RPMI8226 (cell line): ENCODE results near the gene ASMTL.
"Not testable (repeated sequence)": the region's sequence is repeated elsewhere in the genome, so short reads cannot be mapped to it uniquely, and the experiment has no call there.

Source experiments
- DNase-seq: peaks from one replicate; pipeline ENCODE4 v3.0.0-alpha.2; 2015

The ASMTL gene

GRCh38 chrX:1433646-1434357, 18.9 kb downstream of the ASMTL start:
- no peak for DNase-seq

GRCh38 chrX:1430451-1430850, 22.3 kb downstream of the ASMTL start:
- no peak for DNase-seq

GRCh38 chrX:1427756-1428155, 25.0 kb downstream of the ASMTL start:
- no peak for DNase-seq

- not testable (repeated sequence) for DNase-seq
Observed at GRCh38 chrX:1426321-1426720, 26.4 kb downstream of the ASMTL start.

GRCh38 chrX:1425381-1425780, 27.3 kb downstream of the ASMTL start:
- DNase-seq, result no peak

GRCh38 chrX:1424147-1424851, 28.4 kb downstream of the ASMTL start:
- no peak for DNase-seq

- DNase-seq, result no peak
Observed at GRCh38 chrX:1423215-1423614, 29.5 kb downstream of the ASMTL start.

GRCh38 chrX:1422135-1422465, 30.6 kb downstream of the ASMTL start:
- no peak for DNase-seq

GRCh38 chrX:1421433-1422134, 31.1 kb downstream of the ASMTL start:
- no peak for DNase-seq

GRCh38 chrX:1420371-1420770, 32.3 kb downstream of the ASMTL start:
- no peak for DNase-seq

GRCh38 chrX:1419545-1420355, 33.0 kb downstream of the ASMTL start:
- DNase-seq, result no peak

- DNase-seq, result no peak
Observed at GRCh38 chrX:1418901-1419544, 33.7 kb downstream of the ASMTL start.

- DNase-seq, result no peak
Observed at GRCh38 chrX:1417921-1418771, 34.6 kb downstream of the ASMTL start.

- DNase-seq, result no peak
Observed at GRCh38 chrX:1416965-1417760, 35.5 kb downstream of the ASMTL start.

GRCh38 chrX:1416327-1416784, 36.4 kb downstream of the ASMTL start:
- DNase-seq, result no peak

GRCh38 chrX:1412551-1413161, 40.1 kb downstream of the ASMTL start:
- no peak for DNase-seq

GRCh38 chrX:1411326-1411725, 41.4 kb downstream of the ASMTL start:
- DNase-seq, result no peak

GRCh38 chrX:1407035-1407434, 45.7 kb downstream of the ASMTL start:
- no peak for DNase-seq

- DNase-seq, result not testable (repeated sequence)
Observed at GRCh38 chrX:1405769-1406168, 46.9 kb downstream of the ASMTL start.

- not testable (repeated sequence) for DNase-seq
Observed at GRCh38 chrX:1403867-1404266, 48.8 kb downstream of the ASMTL start.
